Measurements from ENCODE around the gene CXXC5.
A peak's percentile ranks its signal among the peaks of the same experiment; 100 is the strongest.
"Not testable (repeated sequence)": the region's sequence is repeated elsewhere in the genome, so short reads cannot be mapped to it uniquely, and the experiment has no call there.

CXXC5 gene

GRCh38 chr5:139648205-139649081 lies at the start of gene CXXC5:
Gene CXXC5 (plus strand): TSS chr5:139648349. CDS start chr5:139680524, 32,175 bp downstream.
- no peak for DNase-seq (ENCODE audit: low spot score)

GRCh38 chr5:139598601-139598965 lies 49.6 kb upstream of the CXXC5 start:
- not testable (repeated sequence) for DNase-seq (ENCODE audit: low spot score)

- DNase-seq (ENCODE audit: low spot score) = no peak
These were observed 47.7 kb upstream of the CXXC5 start for GRCh38 chr5:139600336-139600949.

- DNase-seq (ENCODE audit: low spot score) = no peak
These were observed 46.7 kb upstream of the CXXC5 start for GRCh38 chr5:139601429-139601828.

GRCh38 chr5:139601948-139602347 lies 46.2 kb upstream of the CXXC5 start:
- not testable (repeated sequence) for DNase-seq (ENCODE audit: low spot score)

- no peak for DNase-seq (ENCODE audit: low spot score)
These were observed 42.3 kb upstream of the CXXC5 start for GRCh38 chr5:139605887-139606286.

- no peak for DNase-seq (ENCODE audit: low spot score)
These were observed 36.2 kb upstream of the CXXC5 start for GRCh38 chr5:139611703-139612584.

- no peak for DNase-seq (ENCODE audit: low spot score)
These were observed 28.3 kb upstream of the CXXC5 start for GRCh38 chr5:139619861-139620260.

GRCh38 chr5:139625398-139625797 lies 22.8 kb upstream of the CXXC5 start:
- not testable (repeated sequence) for DNase-seq (ENCODE audit: low spot score)

- no peak for DNase-seq (ENCODE audit: low spot score)
These were observed 17.3 kb upstream of the CXXC5 start for GRCh38 chr5:139630855-139631254.

- DNase-seq (ENCODE audit: low spot score) = no peak
These were observed 16.5 kb upstream of the CXXC5 start for GRCh38 chr5:139631520-139632165.

- DNase-seq (ENCODE audit: low spot score) = peak; percentile 69
These were observed 14.7 kb upstream of the CXXC5 start for GRCh38 chr5:139633295-139634027.

GRCh38 chr5:139634028-139634325 lies 14.2 kb upstream of the CXXC5 start:
- no peak for DNase-seq (ENCODE audit: low spot score)

- no peak for DNase-seq (ENCODE audit: low spot score)
These were observed 13.6 kb upstream of the CXXC5 start for GRCh38 chr5:139634541-139634940.

- no peak for DNase-seq (ENCODE audit: low spot score)
These were observed 13.0 kb upstream of the CXXC5 start for GRCh38 chr5:139635191-139635590.

- no peak for DNase-seq (ENCODE audit: low spot score)
These were observed 12.4 kb upstream of the CXXC5 start for GRCh38 chr5:139635606-139636206.

GRCh38 chr5:139636207-139636792 lies 11.8 kb upstream of the CXXC5 start:
- no peak for DNase-seq (ENCODE audit: low spot score)

- DNase-seq (ENCODE audit: low spot score) = no peak
These were observed 11.2 kb upstream of the CXXC5 start for GRCh38 chr5:139636975-139637408.

GRCh38 chr5:139637438-139638089 lies 10.6 kb upstream of the CXXC5 start:
- DNase-seq (ENCODE audit: low spot score) = peak; percentile 68

Data from COLO829 (cell line).